ENCODE data around the gene IMMP1L. TPM values are rescaled to one million over a fixed set of nuclear protein-coding genes. Genes with fewer than 3 reads are reported as not detected.

The IMMP1L gene
- 4.8 and 7.2 TPM in 2 replicates for total RNA-seq

GRCh38 chr11:31509429-31510345, at the start of gene IMMP1L, which contains the start of gene ELP4:
Gene IMMP1L, minus strand, starts transcription at chr11:31509622. Its CDS starts 46,346 bp downstream, at chr11:31463276.
Gene ELP4, plus strand, starts transcription at chr11:31509767. Its CDS starts 18 bp downstream, at chr11:31509785.

Other genes with a start within 250 kb of the IMMP1L start
- under 0.01 and 0.09 TPM in 2 replicates for gene DCDC1, start 139.9 kb downstream of the IMMP1L start, total RNA-seq
- 13.4 and 15.2 TPM in 2 replicates for gene DNAJC24, start 139.8 kb downstream of the IMMP1L start, total RNA-seq
- 10.6 and 12.2 TPM in 2 replicates for gene ELP4, start 145 bp upstream of the IMMP1L start, total RNA-seq

All from smooth muscle cell of bladder (primary cell).